Fibroblast of villous mesenchyme (primary cell): ENCODE results near the gene GDE1. TPM values are rescaled to one million over a fixed set of nuclear protein-coding genes. Genes with fewer than 3 reads are reported as not detected.

Experiments
- DNase-seq: peaks from one replicate; pipeline ENCODE4 v3.0.0-alpha.2; 2010; ENCODE audit warnings: low read depth
- H3K4me3 ChIP-seq: 2 replicates; pipeline ENCODE4 v1.5.1; 2011; ENCODE audit warnings: low read depth, mild to moderate bottlenecking, low read length
- total RNA-seq: library from RNA; depleted of rRNA; stranded (reverse); fragments of >200 nt; gene quantifications from 2 replicates; pipeline ENCODE4 v1.2.3, GENCODE V29; 2012
- TF ChIP-seq, protein P1 (sequence below): IDR thresholded peaks from 2 replicates; pipeline ENCODE4 v1.5.1; 2012; ENCODE audit warnings: low read depth, mild to moderate bottlenecking, low read length; ENCODE audit not compliant: insufficient read depth

The GDE1 gene
- total RNA-seq, 1 donor = 107 TPM

DNA sequence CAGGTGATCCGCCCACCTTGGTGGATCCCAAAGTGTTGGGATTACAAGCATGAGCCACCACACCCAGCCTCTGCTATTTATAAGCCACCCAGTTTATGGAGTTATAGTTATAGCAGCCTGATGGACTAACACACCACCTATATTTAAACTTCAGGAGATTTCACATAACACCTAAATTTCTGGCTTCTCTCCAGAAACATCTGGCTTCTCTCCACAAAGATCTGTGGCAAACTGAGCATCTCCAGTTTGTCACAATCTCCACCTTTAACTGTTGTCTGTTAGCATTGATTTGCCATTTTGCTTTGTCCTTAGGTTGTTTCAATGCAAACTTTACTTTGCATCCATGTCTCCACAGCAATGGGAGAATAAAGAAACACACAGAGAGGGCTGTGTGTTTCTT is 39.6 kb downstream of the GDE1 start:
- DNase-seq = no peak
- no peak overlapping the region for H3K4me3 ChIP-seq
- TF ChIP-seq, protein P1, sequence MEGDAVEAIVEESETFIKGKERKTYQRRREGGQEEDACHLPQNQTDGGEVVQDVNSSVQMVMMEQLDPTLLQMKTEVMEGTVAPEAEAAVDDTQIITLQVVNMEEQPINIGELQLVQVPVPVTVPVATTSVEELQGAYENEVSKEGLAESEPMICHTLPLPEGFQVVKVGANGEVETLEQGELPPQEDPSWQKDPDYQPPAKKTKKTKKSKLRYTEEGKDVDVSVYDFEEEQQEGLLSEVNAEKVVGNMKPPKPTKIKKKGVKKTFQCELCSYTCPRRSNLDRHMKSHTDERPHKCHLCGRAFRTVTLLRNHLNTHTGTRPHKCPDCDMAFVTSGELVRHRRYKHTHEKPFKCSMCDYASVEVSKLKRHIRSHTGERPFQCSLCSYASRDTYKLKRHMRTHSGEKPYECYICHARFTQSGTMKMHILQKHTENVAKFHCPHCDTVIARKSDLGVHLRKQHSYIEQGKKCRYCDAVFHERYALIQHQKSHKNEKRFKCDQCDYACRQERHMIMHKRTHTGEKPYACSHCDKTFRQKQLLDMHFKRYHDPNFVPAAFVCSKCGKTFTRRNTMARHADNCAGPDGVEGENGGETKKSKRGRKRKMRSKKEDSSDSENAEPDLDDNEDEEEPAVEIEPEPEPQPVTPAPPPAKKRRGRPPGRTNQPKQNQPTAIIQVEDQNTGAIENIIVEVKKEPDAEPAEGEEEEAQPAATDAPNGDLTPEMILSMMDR = no peak

DNA sequence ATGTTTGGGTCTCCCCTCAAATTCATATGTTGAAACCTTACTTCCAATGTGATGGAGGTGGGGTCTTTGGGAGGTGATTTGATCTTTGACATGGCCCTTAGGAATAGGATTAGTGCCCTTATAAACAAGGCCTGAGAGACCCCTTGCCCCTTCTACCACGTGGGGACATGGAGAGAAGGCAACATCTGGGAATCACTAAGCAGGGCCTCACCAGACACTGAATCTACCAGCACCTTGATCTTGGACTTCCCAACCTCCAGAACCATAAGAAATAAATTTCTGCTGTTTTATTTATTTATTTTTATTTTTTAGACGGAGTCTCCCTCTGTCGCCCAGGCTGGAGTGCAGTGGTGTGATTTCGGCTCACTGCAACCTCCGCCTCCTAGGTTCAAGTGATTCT is 40.1 kb downstream of the GDE1 start:
- no peak for DNase-seq
- H3K4me3 ChIP-seq = no peak overlapping the region
- TF ChIP-seq, protein P1 = no peak

DNA sequence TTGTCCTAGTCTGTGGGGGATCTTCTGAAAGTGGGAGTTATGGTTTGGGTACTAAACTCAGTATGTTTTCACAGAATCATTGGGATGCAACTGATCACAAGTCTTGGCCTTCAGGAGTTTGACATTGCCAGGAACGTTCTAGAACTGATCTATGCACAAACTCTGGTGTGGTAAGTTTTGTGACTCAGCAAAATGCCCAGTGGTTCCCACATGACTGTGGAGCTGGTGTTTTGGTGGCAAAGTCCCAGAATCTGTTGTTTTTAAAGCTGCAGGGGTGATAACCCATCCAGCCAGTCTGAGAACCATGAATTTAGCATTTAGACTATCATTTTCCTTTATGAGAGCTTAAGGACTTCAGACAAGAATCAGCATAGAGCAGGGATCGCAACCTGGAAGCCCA is 40.6 kb downstream of the GDE1 start:
- no peak overlapping the region for H3K4me3 ChIP-seq
- TF ChIP-seq, protein P1 = no peak
- DNase-seq = no peak

DNA sequence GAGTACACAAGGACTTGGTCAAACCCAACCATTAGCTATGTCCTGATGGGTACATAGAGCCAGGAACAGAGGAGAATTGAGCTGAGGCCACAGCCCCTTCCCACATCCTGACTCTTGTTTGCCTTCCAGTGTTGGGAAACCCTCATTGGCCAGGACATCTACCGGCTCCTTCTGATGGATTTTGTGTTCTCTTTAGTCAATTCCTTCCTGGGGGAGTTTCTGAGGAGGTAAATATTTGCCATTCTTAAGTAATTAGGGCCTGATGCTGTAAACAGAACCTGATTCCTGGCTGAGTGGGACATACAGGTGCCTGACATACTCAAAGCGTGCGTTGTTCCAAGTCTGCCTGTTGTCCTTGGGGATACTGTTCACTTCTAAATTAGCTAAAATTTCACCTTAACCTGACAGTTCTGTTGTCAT is 42.6 kb downstream of the GDE1 start:
- no peak overlapping the region for H3K4me3 ChIP-seq
- TF ChIP-seq, protein P1 = no peak
- no peak for DNase-seq

DNA sequence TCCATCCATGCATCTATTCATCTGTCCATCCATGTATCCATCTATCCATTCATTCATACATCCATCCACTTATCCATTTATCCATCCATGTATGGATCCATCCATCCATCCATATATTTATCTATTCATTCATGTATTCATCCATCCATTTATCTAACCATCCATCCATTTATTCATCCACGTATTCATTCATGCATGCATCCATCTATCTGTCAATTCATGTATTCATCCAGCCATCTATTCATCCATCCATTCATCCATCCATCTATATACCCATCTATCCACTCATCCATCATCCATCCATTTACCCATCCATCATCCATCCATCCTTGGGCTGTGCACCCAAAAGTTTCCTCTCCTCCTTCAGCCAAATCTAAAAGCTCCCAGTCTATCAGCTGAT is 43.4 kb downstream of the GDE1 start:
- DNase-seq = no peak
- H3K4me3 ChIP-seq = no peak overlapping the region
- TF ChIP-seq, protein P1 = no peak

DNA sequence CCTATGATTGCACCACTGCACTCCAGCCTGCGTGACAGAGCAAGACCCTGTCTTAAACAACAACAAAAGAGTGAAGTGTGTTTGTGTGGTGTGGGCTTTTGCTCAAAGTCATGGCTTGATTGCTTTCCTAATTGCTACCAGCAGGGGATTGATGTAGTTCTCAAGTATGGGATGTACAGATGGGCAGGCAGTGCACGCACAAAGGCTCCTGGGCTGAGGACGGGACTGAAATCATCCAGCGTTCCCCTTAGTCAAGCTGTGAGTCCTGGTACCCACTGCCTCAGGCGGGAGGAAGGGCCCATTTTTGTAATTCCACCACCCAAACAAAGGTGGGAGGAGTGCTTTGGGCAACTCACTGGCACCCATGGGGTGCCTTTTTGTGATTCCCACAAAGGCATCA is 47.3 kb downstream of the GDE1 start:
- no peak for DNase-seq
- TF ChIP-seq, protein P1 = no peak
- no peak overlapping the region for H3K4me3 ChIP-seq

DNA sequence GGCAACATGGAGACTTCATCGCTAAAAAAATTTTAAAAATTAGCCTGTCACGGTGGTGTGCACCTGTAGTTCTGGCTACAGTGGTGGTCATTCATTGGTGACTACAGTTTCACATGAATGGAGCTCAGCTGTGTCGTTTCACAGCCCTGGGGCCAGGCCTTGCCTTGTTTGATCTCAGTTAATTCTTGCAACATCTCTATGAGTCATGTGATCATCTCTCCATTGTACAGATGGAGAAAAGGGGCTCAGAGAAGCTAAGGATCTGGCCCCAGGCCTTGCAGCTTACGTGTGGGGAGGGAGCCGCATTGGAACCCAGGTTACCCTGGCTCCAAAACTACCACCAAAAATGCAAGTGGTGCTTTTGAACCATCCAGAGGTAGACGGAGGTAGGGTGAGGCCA is 49.4 kb downstream of the GDE1 start:
- TF ChIP-seq, protein P1 = no peak
- H3K4me3 ChIP-seq = no peak overlapping the region
- no peak for DNase-seq
